HEK293T (cell line): Measurements from ENCODE around the gene EFCC1.

ENCODE experiments used
- ARNT ChIP-seq: fragments of 450-650 bp; IDR thresholded peaks from 2 replicates; pipeline ENCODE4 v1.6.1; 2017; ENCODE audit warnings: mild to moderate bottlenecking
- FOXM1 ChIP-seq: fragments of 450-650 bp; IDR thresholded peaks from 2 replicates; pipeline ENCODE4 v1.6.1; 2017; ENCODE audit warnings: mild to moderate bottlenecking, borderline replicate concordance
- LEF1 ChIP-seq: fragments of 450-650 bp; IDR thresholded peaks from 2 replicates; pipeline ENCODE4 v1.6.1; 2017; ENCODE audit warnings: mild to moderate bottlenecking, borderline replicate concordance
- NFRKB ChIP-seq: fragments of 450-650 bp; IDR thresholded peaks from 2 replicates; pipeline ENCODE4 v1.6.1; 2016; ENCODE audit warnings: mild to moderate bottlenecking, moderate library complexity
- TARDBP ChIP-seq: fragments of 450-650 bp; IDR thresholded peaks from 2 replicates; pipeline ENCODE4 v1.6.1; 2016
- ZNF384 ChIP-seq: fragments of 450-650 bp; IDR thresholded peaks from 2 replicates; pipeline ENCODE4 v1.6.1; 2016
- TF ChIP-seq, protein P1 (sequence below): fragments of 450-650 bp; IDR thresholded peaks from 2 replicates; pipeline ENCODE4 v1.6.1; 2016

DNA sequence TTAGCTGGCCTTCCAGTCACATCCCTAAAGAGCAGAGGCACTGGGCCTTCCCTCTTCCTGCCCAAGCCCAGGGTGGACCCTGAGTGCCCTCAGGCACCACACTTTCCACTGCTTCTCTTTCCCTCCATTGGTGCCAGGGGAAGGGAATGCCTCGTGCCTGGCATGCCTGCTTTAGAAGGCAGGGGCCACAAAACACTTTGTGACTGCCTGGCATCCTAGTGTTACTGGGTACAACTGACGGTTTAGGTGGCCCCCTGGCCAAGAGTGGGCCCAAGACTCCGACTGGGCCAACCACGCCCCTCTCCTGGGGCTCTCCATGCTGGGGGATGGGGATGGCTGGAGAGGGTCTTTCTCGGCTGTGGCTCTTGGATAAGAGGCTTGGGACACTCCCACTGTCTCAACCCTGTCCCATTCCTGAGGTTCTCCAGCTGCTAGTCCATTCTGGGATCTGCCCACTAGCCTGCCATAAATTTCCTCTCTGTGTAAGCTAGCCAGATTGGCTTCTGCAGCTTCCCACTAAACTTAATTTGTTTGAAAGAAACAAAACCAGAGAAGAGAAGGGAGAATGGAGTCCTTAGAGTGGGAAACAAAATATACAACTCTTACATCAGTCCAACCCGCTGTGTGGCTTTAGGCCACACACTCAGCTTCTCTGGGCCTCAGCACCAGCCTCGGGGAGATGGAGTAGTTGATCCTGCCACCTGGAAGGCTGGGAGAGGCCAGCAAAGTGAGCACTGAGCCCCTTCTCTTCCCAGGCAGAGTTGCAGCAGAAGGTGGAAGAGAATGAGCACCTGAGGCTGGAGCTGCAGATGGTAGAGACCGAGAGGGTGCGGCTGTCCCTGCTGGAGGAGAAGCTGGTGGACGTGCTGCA, 35.4 kb downstream of the EFCC1 start:
- TF ChIP-seq FOXM1 (no peak), LEF1 (no peak), TARDBP (no peak), NFRKB (no peak), ZNF384 (no peak), ARNT (no peak)
- TF ChIP-seq, protein P1, sequence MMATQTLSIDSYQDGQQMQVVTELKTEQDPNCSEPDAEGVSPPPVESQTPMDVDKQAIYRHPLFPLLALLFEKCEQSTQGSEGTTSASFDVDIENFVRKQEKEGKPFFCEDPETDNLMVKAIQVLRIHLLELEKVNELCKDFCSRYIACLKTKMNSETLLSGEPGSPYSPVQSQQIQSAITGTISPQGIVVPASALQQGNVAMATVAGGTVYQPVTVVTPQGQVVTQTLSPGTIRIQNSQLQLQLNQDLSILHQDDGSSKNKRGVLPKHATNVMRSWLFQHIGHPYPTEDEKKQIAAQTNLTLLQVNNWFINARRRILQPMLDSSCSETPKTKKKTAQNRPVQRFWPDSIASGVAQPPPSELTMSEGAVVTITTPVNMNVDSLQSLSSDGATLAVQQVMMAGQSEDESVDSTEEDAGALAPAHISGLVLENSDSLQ: no peak
